Ureter (tissue), 1 donor: ENCODE results near the gene TBC1D2B. TPM values are rescaled to one million over a fixed set of nuclear protein-coding genes. Genes with fewer than 3 reads are reported as not detected.

Experiments used
- DNase-seq: peaks from one replicate; pipeline ENCODE4 v3.0.0-alpha.2; 2020; ENCODE audit warnings: low spot score
- total RNA-seq: library from RNA; stranded (reverse); gene quantifications from one replicate; pipeline ENCODE4 v1.2.4, GENCODE V29; 2023
- donor health status: DM: yes; HTN: yes; CAD: no.

Gene TBC1D2B
- total RNA-seq, 1 donor from 2014 or later: 103 TPM

DNA sequence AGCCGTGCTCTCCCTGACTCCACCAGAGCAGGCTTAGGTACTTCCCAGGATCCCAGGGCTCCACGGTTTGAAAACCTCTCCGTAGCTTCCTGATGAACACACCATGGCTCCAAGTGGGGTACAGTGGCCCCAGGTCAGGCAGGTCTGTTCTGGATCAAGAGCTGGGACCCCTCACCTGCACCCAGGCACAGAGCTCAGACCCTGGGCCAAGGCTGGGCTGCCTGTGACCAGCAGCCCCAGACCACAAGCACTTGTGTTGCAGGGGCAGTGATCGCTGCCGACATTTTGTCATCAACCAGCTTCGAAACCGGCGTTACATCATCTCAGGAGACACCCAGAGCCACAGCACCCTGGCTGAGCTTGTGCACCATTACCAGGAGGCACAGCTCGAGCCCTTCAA, 20.2 kb upstream of the TBC1D2B start:
- DNase-seq: no peak

DNA sequence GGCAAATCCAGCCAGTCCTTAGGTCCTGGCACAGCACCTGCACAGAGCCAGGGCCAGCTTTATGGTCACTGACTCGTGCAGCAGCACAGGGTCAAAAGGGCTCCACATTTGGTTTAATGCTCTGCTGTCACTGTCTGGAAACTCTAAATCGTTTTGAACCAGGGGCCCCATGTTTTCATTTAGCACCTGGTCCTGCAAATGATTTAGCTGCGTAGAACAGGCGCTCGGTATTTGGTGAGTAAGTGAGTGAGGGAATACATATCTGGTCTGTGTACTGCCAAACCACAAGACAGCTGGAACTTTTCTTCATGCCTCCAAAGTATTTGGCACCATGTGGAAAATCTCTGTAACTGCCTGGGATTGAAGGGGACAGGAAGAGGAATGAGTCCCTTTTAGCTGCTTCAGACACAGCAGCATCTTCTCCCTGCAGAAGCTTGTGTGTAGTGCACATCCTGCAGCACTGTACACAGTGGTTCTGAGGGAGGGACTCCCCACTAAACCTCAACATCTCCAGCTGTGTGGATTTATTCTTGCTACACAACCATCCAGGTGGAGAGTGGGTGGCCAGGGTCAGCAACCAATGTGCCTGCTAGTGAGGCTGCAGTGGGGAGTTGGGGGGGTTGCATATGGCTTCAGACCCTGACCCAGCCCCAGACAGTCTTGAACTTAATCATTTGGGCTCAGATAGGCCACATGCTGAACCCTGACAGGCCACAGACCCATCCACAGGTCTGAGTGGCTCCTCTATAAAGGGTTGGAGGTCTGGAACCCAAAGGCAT, 15.9 kb upstream of the TBC1D2B start:
- DNase-seq: no peak

DNA sequence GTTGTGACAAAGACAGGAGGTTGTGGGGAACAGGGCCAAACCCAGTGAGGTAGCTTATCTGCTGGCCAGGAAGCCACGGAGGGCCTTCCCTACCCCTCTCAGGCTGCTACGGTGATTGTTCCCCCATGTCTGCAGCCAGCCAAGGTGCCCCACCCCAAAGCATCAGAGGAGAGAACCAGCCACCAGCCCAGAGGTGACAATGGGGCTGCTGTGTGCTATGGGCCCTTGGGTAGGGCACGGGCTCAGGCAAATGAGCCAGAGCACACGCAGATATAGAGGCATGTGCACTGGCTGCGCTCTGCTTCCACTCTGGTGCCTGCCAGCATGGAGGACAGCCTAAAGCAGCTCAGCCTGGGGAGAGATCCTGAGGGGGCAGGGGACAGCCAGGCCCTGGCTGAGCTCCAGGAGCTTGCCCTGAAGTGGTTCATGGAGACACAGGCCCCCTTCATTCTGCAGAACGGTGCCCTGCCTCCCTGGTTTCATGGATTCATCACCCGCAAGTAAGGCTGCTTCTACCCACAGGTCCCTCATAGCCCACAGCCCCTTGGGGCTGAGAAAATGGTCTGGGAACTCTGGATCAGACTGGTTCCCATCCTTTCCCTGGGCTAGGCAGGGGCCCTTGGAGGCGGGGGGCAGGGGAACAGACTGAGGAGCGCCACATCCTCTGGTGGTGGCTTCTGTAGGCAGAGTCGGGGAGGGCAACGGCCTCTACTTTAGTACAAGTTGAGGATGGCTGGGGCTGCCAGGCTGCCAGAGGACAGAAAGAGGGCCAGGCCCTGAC, 14.9 kb upstream of the TBC1D2B start, which contains the start of gene SH2D7:
Gene SH2D7, plus strand, starts transcription at position 301 of the 781 bp plus-strand sequence. Its CDS starts 24 bp downstream, at position 325.
- DNase-seq: no peak

DNA sequence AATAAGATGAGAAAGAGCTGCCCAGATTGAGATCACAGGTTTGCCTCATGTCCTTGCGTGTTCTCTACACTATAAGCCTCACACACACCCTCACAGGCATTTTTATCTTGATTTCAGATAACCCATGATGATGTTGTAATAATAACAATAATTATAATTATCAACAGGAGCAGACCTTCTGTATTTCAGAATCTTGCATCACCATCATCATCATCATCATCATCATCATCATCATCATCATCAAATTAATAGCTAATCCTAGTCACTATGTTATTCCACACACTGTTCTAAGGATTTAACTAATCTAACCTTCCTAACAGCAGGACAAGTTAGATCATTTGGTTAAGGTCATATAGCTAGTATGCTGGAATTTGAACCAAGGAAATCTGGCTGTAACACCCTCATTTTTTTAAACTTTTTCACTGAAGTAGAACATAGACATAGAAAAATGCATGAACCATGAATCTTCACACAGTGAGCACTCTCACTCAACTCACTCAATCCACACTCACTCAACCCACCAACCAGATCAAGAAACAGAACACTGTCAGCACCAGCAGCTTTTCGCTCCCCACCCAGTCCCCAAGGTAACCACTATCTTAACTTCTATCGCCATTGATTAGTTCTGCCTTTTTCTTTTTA, 13.0 kb upstream of the TBC1D2B start:
- no peak for DNase-seq

DNA sequence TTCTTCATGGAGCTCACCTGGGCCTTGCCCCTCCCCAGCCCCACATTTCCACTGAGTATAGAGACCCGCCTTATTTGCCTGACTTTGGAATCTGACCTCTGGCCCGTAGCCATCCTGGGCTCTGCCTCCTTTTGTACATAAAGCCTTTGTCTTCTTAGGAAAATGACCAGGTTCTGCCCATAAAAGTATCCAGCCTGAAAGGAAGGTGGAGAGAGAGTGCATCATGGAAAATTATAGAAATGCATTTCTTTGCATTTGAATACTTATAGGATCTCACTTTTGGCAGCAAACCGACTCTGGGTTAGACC, 11.2 kb upstream of the TBC1D2B start:
- DNase-seq: no peak

DNA sequence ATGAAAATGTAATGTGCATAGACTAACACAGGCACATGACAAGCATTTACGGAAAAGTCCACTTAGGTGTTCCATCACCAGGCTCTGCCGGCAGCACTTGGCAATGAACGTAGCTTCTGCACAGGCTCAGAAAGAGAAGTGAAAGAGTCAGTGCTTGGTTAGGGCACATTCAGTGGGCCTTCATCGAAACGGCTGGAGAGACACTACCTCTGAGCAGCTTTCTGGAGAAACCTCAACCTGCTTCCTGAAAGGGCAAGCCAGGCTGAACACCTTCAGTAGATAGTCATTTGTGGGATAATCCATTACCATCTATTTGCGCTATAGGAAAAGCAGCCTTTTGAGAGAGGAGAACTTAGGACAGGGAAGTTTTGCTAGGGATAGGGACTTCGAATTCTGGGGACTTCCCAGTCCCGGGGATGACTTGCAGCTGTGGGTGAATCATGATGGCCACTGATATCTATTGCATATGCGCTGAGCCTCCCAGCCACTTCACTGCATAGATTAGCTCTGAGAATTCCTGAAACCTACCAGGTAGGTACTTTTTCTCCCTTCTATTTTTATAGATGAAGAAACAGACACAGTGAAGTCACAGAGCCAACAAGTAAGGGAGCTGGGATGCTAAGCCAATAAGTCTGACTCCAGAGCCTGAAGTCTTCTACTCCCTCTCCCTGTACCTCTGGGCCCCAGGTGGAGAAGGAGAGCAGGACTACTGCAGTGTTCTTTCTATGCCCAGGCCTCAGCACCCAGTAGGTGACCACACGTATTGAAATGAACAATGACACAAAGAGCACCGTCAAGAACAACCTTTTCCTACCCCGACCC, 10.7 kb upstream of the TBC1D2B start:
- DNase-seq: no peak

DNA sequence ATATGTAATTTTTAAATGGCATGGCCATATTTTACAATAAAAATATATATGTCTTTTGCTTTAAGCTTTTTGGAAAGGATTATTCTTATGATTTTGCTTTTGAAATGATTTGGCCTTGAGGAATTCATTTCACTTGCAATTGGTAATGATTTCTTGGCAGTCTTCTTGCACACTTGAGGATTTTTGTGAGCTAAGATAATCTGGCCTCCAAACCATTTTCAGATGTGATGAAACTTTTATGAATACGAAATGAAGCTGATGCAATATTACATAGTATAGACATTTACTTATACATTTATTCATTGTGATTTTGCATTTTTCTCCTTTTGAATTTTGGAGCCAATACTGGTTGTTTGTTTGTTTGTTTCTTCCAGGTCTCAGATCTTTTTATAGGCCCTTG, 8.4 kb upstream of the TBC1D2B start:
- no peak for DNase-seq

DNA sequence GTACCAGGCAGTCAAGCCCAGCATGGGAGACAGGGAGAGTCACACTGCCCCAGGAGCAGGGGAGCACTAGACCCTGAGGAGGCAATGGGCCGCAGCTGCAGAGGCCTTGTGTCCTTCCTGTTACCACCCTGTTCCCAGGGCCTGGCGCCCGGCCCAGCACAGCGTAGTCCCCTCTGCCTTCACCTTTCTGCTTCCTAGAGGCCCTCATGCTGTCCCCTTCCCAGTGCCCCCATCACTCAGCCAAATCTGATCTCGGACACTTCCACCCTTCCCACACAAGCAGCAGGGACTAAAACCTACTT, 6.9 kb upstream of the TBC1D2B start:
- no peak for DNase-seq

DNA sequence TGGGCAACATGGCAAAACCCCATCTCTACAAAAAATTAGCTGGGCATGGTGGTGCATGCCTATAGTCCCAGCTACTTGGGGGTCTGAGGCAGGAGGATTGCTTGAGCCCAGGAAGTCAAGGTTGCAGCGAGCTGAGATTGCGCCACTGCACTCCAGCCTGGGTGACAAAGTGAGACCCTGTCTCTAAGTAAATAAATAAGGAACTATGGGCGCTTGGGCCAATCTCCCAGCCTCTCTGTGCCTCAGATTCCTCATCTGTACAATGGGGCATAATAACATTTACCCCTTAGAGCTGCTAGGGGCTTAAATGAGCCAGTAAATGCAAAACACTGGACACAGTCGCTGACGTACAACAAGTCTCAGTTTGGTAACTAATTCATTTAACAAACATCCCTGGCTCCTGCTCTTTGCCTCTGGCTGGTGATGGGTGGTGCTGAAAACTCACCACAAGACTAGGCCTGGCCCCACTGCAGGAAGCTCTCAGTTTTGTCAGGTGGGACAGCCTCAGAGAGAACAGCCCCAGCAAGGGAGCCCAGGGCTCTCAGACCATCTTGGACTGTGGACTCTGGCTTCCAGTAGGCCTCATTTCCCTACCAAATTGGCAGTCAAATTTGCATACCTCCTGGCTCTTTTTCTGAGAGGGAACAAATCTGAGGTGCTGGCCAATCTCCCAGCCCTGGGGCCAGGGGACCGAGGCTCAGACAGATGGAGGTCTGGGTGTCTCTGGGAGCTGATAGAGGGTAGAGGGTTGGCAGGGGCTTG, 6.4 kb upstream of the TBC1D2B start:
- no peak for DNase-seq

DNA sequence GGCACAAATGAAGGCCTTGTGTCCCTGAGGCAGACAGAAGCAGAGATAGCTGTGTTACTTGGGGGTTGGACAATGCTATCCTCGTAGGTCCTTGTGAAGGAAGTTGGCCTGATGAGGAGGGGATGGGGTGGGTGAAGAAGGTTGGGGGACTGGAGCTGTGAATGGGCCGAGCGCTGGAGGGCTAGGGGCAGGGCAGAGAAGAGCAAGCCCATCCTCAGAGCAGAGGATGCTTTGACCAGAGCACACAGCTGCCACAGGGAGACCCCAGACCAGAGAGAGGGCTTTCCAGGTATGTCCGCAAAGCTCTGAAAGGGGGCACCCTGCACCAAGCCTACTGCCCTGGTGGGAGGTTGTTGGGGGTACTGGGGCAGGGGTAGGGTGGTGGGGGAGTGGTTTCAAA, 5.7 kb upstream of the TBC1D2B start:
- no peak for DNase-seq

DNA sequence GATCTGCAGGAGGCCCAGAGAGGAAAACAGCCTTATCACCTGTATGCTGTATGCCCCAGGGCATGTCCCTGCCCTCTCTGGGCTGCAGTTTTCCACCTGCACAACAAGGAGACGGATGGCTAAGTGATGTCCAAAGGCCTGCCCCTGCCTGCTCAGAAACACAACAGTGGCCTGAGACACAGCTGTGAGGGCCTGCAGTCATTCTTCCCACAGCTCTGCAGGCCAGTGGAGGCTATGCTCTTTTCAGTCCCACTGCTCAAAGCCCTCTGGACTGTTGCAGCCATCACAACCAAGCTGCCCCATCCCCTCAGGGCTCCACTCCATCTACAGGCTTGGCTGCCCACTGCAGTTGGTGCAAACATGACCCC, 5.2 kb upstream of the TBC1D2B start:
- no peak for DNase-seq

DNA sequence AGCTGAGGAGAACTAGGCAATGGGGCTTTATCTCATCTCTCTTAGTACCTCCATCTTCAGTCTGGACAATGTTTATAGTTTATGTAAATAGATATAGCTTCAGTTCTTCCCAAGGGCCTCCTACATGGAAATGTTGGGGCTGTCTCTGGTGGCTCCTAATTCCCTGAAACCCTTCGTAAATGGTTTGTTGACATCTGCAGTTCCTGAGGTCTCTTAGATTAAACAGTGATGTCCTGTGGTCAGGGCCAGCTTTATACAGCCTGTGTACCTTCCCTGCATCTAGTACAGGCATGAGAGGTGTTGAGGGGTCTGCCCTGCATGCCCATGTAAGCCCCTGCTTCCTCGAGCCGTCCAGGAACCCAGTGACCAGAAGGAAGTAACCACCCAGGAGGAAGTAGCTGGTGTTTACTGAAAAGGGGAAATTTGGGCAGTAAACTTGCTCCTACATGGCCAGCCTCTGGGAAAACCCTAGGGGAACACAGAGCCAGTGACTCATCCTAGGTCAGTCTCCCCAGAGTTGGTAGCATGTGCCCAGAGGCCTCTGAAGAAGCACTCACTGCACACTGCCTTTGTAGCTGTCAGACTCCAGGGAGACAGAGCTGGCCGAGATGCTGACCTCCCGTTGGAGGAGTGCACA, 4.7 kb upstream of the TBC1D2B start:
- DNase-seq: no peak

DNA sequence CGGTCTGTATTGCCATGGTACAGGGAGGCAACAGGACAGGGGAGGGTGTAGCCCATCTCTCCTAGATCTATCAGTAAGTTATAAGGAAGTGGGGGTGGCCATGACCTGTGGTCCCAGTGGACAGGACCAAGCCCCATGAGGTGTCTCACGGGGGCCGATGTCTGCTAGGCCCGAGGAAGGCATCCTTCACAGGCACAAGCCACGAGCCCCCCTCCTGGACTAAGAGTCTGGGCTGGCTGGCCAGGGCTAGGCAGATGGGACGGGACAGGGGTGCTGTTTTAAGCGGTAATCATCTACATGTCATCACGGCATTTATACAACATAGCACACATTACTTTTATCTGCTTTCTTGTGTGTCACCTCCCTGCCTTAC, 2.6 kb upstream of the TBC1D2B start:
- no peak for DNase-seq

DNA sequence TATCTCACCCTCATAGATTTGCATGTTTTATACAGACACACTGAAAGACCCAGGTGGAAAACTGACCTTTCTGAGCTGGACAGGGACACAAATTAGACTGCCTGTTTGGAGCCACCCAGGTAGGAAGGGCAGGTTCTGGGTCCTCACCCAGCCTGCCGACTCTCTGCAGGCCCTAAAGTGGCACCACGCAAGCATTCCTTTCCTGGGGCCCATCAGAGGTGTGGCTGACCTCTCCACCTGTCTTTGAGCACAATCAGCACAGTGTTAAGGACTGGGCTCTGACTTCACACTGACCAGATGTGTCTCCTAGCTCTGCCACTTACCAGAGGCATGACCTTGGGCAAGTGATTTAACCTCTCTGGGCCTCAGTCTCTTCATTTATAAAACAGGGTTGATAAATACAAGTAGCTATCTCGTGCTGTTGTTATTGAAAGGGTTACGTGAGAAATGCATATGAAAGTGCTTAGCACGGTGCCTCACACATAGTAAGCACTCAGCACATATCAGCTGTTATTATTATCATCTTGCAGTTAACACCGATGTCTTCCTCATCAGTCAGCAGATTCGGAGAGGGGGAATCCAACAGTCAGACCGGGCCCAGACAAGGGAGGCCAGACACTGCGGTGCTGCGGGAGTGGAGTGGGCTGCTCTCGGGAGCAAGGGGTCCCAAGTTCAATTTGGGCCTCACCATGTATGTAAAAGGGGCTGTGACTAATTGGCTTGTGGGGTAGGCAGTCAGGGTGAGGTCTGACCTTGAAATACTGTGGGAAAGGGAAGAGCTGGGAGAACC, 2.0 kb upstream of the TBC1D2B start:
- DNase-seq: no peak

DNA sequence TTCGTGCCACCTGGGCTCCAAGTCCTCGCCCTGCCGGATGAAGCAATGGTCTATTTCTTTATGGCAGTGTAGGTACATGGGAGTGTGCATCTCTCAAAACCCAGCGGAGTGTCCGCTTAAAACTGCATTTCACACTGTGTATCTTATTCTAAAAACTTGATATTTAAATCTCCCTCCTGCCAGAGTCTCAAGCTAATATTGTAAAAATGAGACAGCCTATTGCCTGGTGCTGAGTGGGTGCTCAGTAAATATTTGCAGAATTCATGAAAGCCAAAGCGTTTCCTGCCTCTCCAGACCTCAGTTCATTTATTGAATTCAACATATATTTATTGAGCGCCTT, 330 bp upstream of the TBC1D2B start:
- DNase-seq: no peak

DNA sequence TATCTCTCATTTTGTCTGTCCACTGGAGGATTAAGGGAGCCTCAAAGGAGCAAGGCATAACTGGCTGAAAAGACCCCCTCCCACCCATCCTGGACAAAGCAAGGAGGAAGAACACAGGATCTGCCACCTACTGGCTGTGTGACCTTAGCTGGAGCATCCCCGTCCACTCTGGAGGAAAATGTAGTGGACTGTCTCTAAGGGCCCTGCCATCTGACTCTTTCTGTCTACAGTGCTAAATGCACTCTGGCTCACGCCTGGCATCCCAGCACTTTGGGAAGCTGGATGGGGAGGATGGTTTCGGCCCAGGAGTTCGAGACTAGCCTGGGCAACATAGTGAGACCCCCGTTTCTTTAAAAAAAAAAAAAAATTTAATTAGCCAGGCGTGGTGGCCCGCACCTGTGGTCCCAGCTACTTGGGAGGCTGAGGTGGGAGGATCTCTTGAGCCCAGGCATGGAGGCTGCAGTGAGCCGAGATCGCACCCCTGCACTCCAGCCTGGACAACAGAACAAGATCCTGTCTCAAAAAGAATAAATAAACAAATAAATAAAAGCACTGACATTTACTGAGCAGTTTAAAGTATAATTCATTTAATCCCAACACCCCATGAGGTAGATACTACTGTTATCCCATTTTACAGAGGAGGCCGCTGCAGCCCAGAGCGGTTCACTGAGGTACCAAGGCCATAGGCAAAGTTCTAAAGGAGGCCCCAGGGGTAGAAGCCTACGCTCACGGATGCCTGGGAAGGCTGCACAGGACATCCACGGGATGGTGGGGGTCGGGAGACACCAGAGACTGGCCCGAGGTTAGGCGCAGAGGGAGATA, 1.1 kb downstream of the TBC1D2B start:
- no peak for DNase-seq

DNA sequence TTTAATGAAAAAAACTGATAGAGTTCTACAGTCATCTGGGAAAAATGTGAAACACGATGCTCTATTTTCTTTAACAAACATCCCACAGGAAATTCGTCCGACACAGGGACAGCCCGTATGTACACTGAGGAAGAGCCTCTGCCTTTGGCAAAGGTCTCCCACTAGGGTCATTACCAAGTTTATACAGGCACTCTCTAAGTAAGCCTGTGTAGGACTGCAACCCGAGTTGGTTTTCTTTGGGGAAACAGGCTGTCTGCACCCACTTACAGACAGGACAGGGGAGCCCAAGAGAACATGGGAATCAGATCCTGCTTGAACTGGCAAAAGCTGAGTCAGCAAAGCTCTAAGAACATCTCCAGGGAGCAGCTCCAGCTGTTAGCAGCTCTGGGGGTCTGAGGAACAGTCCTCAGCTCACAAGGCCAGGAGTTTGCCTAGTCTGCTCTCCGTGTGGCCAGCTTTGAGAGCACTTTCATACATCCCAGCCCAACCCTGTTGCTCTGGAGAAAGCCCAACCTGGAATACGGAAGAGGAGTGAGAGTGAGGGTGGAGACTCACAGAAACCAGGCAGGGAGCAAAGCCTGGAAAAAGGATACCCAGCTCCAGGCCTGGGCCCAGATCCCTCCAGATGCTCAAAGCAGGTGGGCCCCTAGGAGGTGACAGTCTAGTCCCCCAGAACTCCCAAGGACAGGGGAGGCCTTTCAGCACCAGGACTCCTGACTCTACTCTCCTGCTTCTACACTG, 1.9 kb downstream of the TBC1D2B start:
- DNase-seq: peak; percentile 75

DNA sequence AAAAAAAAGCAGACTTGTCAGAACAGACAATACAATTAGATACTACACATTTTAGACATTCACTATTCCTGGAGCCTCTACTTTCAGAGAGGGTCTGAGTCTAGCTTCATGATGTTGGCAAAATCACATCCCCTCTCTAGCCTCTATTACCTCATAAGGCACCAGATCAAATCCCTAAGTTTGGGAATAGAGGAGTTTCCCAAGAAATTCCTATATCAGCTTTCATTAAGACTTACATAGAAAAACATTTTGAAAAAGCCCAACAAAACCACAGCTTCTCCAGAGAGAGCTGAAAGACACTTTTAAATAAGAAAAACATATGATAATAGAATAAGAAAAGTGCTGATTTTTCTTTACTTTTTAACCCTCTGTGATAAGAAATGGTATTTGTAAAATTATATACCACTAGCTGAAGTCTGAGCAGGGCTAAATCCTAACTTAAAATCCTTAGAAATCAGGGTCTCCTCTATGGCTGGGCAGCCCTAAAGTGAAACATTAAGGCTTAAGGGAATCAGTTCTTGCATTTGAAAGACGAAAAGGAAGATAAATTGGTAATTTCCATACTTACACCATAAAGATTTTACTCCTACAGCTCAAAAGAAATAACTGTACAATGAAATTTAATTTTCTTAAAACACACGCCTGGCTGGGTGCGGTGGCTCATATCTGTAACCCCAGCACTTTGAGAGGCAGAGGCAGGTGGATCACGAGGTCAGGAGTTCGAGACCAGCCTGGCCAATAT, 4.3 kb downstream of the TBC1D2B start:
- DNase-seq: no peak
